Measurements from ENCODE around the gene CHD1. TPM values are rescaled to one million over a fixed set of nuclear protein-coding genes. Genes with fewer than 3 reads are reported as not detected.

Gene CHD1
- total and polyA plus RNA-seq, 2 of the 13 experiments (the other 11 are each of a cell fraction or from before 2014, with no cell fraction given) = 22.8 to 55.9 TPM

DNA sequence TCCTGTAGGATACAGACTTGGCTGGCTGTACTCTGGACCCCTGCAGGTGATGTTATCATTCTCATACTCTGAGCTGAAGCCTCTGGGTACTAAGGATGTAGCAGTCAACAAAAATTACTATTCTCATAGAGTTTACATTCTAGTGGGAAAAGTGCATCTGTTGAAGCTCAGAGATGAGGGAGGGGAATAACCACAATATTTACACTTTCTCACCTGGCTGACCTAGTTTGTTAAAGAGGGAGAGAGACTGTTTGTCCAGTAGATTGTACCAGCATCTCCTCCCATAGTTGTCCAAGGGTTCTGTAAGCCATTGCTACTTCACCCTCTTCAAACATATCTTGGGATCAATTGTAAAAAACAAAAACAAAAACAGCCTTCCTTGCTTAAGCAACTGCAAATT is 33.8 kb upstream of the CHD1 start (continued):
- TF ChIP-seq, protein P1, sequence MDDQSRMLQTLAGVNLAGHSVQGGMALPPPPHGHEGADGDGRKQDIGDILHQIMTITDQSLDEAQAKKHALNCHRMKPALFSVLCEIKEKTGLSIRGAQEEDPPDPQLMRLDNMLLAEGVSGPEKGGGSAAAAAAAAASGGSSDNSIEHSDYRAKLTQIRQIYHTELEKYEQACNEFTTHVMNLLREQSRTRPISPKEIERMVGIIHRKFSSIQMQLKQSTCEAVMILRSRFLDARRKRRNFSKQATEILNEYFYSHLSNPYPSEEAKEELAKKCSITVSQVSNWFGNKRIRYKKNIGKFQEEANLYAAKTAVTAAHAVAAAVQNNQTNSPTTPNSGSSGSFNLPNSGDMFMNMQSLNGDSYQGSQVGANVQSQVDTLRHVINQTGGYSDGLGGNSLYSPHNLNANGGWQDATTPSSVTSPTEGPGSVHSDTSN (CRISPR knock-in tag; IDR thresholded peaks at IDR 0.05; ENCODE audit: borderline replicate concordance) = no peak
- TF ChIP-seq JUND (CRISPR knock-in tag; IDR thresholded peaks at IDR 0.05) = no peak
- TF ChIP-seq ZFP36L2 (CRISPR knock-in tag; IDR thresholded peaks at IDR 0.05) = no peak

DNA sequence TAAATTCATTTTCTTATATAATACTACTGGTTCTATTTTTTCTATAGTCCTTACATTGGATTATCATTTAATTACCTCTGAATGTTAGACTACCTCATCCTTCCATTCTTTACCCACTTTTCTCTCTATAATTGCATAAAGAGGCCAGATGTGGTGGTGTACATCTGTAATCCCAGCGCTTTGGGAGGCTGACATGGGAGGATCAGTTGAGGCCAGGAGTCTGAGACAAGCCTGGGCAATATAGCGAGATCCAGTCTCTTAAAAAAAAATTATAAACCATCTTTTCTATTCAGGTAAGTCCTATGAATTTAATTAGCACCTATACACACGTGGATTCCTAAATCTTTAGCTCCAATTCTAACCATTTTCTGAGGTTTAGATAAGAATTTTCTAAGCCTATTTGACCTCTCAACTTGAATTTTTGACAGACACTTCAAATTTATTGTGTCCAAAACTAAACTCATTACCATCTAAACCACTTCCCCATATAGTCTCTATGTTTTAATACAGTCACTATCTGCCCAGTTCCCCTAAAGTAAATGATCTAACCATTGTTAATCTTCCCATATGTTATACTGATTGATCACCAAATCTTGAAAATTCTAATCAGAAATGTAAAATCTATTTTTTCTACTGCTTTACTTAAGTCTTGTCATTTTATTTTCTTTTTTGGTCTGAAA is 33.0 kb upstream of the CHD1 start:
- no peaks in the 10 kb centered on the region for H3K79me2 ChIP-seq (ENCODE audit: insufficient read depth, low read length)
- in situ Hi-C loops (cut with HindIII; ENCODE audit: extremely low pct_ligation_motif_present, low pct_unique_long_range_greater_than_20kb) = no loop called here
- BruUV-seq (replicated peaks) = no TSS peak
- H2AFZ ChIP-seq (ENCODE audit: low read length) = no peak overlapping the region
- no peak overlapping the region for H3K4me2 ChIP-seq (ENCODE audit: low read depth, low read length)
- intact Hi-C loops (cut with micrococcal nuclease; ENCODE audit: unreplicated experiment) = no loop called here
- FAIRE-seq = no peak
- H3K9me3 ChIP-seq (ENCODE audit: low read length) = no peaks in the 10 kb centered on the region
- no peaks in the 10 kb centered on the region for H3K36me3 ChIP-seq (replicated peaks in 1 of 2; ENCODE audit: control insufficient read depth in 1 of 2, insufficient read depth in 2 of 2, low read length in 2 of 2)
- no peak overlapping the region for H3K27ac ChIP-seq (ENCODE audit: extremely low read length, insufficient read depth, low read length)
- no peaks in the 10 kb centered on the region for H4K20me1 ChIP-seq (ENCODE audit: insufficient read depth, low read length)
- ChIA-PET CTCF (ENCODE audit: low intra/inter-chr PET ratio, low total read pairs) (no interaction called here), POLR2A (no interaction called here)
- no peaks in the 10 kb centered on the region for H3K27me3 ChIP-seq (ENCODE audit: control insufficient read depth in 1 of 2, insufficient read depth in 2 of 2, low read length in 2 of 2)
- TF ChIP-seq, protein P2, sequence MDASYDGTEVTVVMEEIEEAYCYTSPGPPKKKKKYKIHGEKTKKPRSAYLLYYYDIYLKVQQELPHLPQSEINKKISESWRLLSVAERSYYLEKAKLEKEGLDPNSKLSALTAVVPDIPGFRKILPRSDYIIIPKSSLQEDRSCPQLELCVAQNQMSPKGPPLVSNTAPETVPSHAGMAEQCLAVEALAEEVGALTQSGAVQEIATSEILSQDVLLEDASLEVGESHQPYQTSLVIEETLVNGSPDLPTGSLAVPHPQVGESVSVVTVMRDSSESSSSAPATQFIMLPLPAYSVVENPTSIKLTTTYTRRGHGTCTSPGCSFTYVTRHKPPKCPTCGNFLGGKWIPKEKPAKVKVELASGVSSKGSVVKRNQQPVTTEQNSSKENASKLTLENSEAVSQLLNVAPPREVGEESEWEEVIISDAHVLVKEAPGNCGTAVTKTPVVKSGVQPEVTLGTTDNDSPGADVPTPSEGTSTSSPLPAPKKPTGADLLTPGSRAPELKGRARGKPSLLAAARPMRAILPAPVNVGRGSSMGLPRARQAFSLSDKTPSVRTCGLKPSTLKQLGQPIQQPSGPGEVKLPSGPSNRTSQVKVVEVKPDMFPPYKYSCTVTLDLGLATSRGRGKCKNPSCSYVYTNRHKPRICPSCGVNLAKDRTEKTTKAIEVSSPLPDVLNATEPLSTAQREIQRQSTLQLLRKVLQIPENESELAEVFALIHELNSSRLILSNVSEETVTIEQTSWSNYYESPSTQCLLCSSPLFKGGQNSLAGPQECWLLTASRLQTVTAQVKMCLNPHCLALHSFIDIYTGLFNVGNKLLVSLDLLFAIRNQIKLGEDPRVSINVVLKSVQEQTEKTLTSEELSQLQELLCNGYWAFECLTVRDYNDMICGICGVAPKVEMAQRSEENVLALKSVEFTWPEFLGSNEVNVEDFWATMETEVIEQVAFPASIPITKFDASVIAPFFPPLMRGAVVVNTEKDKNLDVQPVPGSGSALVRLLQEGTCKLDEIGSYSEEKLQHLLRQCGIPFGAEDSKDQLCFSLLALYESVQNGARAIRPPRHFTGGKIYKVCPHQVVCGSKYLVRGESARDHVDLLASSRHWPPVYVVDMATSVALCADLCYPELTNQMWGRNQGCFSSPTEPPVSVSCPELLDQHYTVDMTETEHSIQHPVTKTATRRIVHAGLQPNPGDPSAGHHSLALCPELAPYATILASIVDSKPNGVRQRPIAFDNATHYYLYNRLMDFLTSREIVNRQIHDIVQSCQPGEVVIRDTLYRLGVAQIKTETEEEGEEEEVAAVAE (CRISPR knock-in tag; IDR thresholded peaks at IDR 0.05; ENCODE audit: borderline replicate concordance) = no peak
- TF ChIP-seq SMAD3 (CRISPR knock-in tag; IDR thresholded peaks at IDR 0.05) (no peak), CHD4 (IDR thresholded peaks at IDR 0.05; ENCODE audit: borderline replicate concordance, low read length) (no peak), ZNF441 (CRISPR knock-in tag; IDR thresholded peaks at IDR 0.05; ENCODE audit: borderline replicate concordance) (no peak)
- 78% methylated on average over 3 of the region's 3 CpGs for WGBS (ENCODE audit: low lambda C conversion rate)
- no peak for DNase-seq (ENCODE audit: low spot score)
- H3K4me3 ChIP-seq (replicated peaks in 1 of 3; ENCODE audit: insufficient read depth in 1 of 3, low read depth in 2 of 3, low read length in 3 of 3) = no peak overlapping the region
- H3K4me1 ChIP-seq (ENCODE audit: insufficient read depth, low read length) = no peaks in the 10 kb centered on the region
- ATAC-seq = no peak
- H3K9ac ChIP-seq (ENCODE audit: insufficient read depth, low read depth, low read length) = no peak overlapping the region

All from HepG2 (cell line).